Upper lobe of right lung (tissue), 1 donor: Measurements from ENCODE around the gene LURAP1L. TPM values are rescaled to one million over a fixed set of nuclear protein-coding genes. Genes with fewer than 3 reads are reported as not detected.

Experiments used
- ATAC-seq: fragments of 200-7000 bp; cut with Tn5 transposase; one replicate; pipeline ENCODE4 v1.9.1; 2020; ENCODE audit warnings: mild to moderate bottlenecking, moderate library complexity
- DNase-seq: peaks from one replicate; pipeline ENCODE4 v3.0.0-alpha.2; 2020
- H3K27ac ChIP-seq: fragments of 200-600 bp; one replicate; pipeline ENCODE4 v1.8.0; 2022
- H3K27me3 ChIP-seq: fragments of 200-600 bp; one replicate; pipeline ENCODE4 v1.8.0; 2022; ENCODE audit warnings: mild to moderate bottlenecking
- H3K36me3 ChIP-seq: fragments of 200-600 bp; one replicate; pipeline ENCODE4 v1.8.0; 2022
- H3K4me1 ChIP-seq: fragments of 200-600 bp; one replicate; pipeline ENCODE4 v1.8.0; 2022
- H3K4me3 ChIP-seq: fragments of 200-600 bp; one replicate; pipeline ENCODE4 v1.8.0; 2022; ENCODE audit warnings: mild to moderate bottlenecking
- H3K9me3 ChIP-seq: fragments of 200-600 bp; one replicate; pipeline ENCODE4 v1.8.0; 2022
- CTCF ChIP-seq: fragments of 200-600 bp; IDR thresholded peaks from one replicate; pipeline ENCODE4 v1.8.0; 2022; ENCODE audit warnings: antibody characterized with exemption
- intact Hi-C: fragments of 100-400 bp; cut with DNase I; formaldehyde crosslinking; loops from one replicate; pipeline ENCODE4 v1.11.0; 2022
- total RNA-seq: library from RNA; stranded (reverse); fragmentation: NEBNext Ultra II Directional; extraction: Animal tissue kit (Norgen Biotek cat#: 25700); gene quantifications from one replicate; pipeline ENCODE4 v1.2.1, GENCODE V29; 2021
- donor health status: DM: no; HTN: yes; CAD: no; lungs with severe emphysema.

The LURAP1L gene
- total RNA-seq, 1 donor from 2014 or later: 32.3 TPM

DNA sequence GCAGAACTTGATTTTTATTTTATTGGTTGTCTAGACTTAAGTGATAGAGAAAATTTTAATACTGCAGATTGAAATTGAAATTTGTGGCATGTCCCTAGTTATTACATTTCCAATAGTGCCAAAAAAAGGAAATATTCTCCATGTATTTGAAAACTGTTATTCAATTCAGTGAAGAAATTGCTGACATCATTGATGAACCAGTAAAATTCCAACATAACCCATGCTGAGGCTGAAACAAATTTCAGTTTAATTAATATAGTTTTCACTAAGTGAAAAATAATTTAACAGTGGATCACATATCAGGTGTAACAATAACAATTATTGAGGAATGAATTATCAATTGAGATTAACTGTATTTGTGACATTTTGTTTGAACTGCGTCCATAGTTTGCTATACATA lies 38.7 kb downstream of the LURAP1L start:
- H3K4me3 ChIP-seq: no peak overlapping the region
- H3K27me3 ChIP-seq: no peaks in the 10 kb centered on the region
- H3K9me3 ChIP-seq: no peaks in the 10 kb centered on the region
- H3K4me1 ChIP-seq: peaks cover 31% of the 10 kb centered on the region
- peak overlapping the region; percentile 56 for H3K27ac ChIP-seq
- ATAC-seq (no peak), DNase-seq (no peak)
- intact Hi-C loops: no loop called here
- no peak for TF ChIP-seq CTCF
- no peaks in the 10 kb centered on the region for H3K36me3 ChIP-seq

GRCh38 chr9:12813960-12814876 lies 39.4 kb downstream of the LURAP1L start:
- ATAC-seq (peak; percentile 79), DNase-seq (no peak)
- no peaks in the 10 kb centered on the region for H3K9me3 ChIP-seq
- H3K4me1 ChIP-seq: peaks cover 38% of the 10 kb centered on the region
- peak; percentile 38 for TF ChIP-seq CTCF
- intact Hi-C loops: no loop called here
- no peaks in the 10 kb centered on the region for H3K27me3 ChIP-seq
- H3K27ac ChIP-seq: peak overlapping the region; percentile 56
- H3K36me3 ChIP-seq: no peaks in the 10 kb centered on the region
- no peak overlapping the region for H3K4me3 ChIP-seq

- H3K9me3 ChIP-seq: no peaks in the 10 kb centered on the region
- ATAC-seq: no peak
- H3K4me3 ChIP-seq: no peak overlapping the region
Measured at GRCh38 chr9:12814877-12815237, 40.0 kb downstream of the LURAP1L start.

DNA sequence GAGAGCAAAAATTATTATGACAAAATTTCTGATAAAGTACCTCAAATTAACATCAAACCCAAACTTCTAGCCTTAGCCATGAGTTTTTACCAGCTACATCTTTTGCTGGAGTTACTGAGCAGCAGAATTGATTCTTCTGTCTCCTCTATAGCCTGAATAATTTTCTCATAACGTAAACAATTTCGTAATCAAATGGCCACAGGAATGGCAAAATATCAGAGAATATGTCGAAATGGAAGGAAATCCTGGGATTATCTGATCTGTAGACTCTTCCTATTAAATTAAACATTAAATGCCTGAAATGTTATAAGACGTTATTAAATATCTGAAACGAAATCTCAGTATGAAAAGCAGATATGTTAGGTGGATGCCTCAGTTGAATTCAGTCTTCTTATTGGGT lies 41.1 kb downstream of the LURAP1L start:
- H3K4me3 ChIP-seq: no peak overlapping the region
- H3K4me1 ChIP-seq: peaks cover 45% of the 10 kb centered on the region
- DNase-seq (no peak), ATAC-seq (no peak)
- intact Hi-C loops: no loop called here
- H3K27me3 ChIP-seq: no peaks in the 10 kb centered on the region
- H3K27ac ChIP-seq: no peak overlapping the region
- no peak for TF ChIP-seq CTCF
- H3K36me3 ChIP-seq: no peaks in the 10 kb centered on the region
- no peaks in the 10 kb centered on the region for H3K9me3 ChIP-seq

More at GRCh38 chr9:12814877-12815237, 40.0 kb downstream of the LURAP1L start:
- Histone ChIP-seq H3K36me3 (no peaks in the 10 kb centered on the region), H3K4me1 (peaks cover 44% of the 10 kb centered on the region), H3K27me3 (no peaks in the 10 kb centered on the region), H3K27ac (peak overlapping the region; percentile 56)
- DNase-seq: no peak
- TF ChIP-seq CTCF: no peak
- intact Hi-C loops: no loop called here

DNA sequence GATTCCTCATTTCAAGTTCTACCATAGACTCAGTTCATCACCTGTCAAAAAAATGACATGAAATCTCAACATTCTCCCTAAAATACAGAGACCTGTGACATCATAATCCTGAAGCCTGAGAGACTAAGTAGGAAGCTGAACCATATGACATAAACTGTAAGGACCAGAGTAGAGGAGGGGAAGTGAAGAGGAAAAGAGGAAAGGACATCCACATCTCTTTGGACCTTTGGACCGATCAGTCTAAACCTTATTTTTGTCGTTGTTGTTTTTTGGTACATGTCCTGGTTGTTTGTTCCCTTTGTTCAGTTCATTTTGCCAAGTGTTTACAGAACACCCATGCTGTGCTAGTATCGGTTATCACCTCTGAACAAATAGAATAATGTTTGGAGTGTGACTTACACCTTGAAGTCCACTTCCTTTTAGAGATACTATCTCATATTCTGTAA lies 41.9 kb downstream of the LURAP1L start:
- intact Hi-C loops: no loop called here
- Histone ChIP-seq H3K27me3 (no peaks in the 10 kb centered on the region), H3K9me3 (no peaks in the 10 kb centered on the region), H3K4me1 (peaks cover 45% of the 10 kb centered on the region), H3K4me3 (no peak overlapping the region), H3K27ac (no peak overlapping the region), H3K36me3 (peaks cover 3% of the 10 kb centered on the region)
- DNase-seq (no peak), ATAC-seq (no peak)
- no peak for TF ChIP-seq CTCF
